ENCODE results near the gene MTOR. TPM values are rescaled to one million over a fixed set of nuclear protein-coding genes. Genes with fewer than 3 reads are reported as not detected.

MTOR gene
- total RNA-seq, 1 experiment from 2014 or later, result 48.0 TPM

- Histone ChIP-seq H3K4me3 (ENCODE audit: low read length) (no peak overlapping the region), H3K4me2 (ENCODE audit: low read length) (no peak overlapping the region), H3F3A (ENCODE audit: low read length, unreplicated experiment) (no peaks in the 10 kb centered on the region), H3K9me2 (replicated peaks; ENCODE audit: low read length) (no peaks in the 10 kb centered on the region), H3K4me1 (ENCODE audit: insufficient read depth, low read length) (no peaks in the 10 kb centered on the region), H2AFZ (ENCODE audit: low read length) (no peak overlapping the region), H3K9ac (ENCODE audit: low read length) (no peak overlapping the region), H3K27ac (ENCODE audit: low read length) (no peak overlapping the region), H3K9me3 (ENCODE audit: low read length) (no peaks in the 10 kb centered on the region), H3K27me3 (ENCODE audit: low read length) (no peaks in the 10 kb centered on the region), H4K20me1 (ENCODE audit: low read length) (no peaks in the 10 kb centered on the region), H3K79me2 (ENCODE audit: low read length) (no peaks in the 10 kb centered on the region), H3K36me3 (ENCODE audit: low read depth, low read length) (peaks cover 26% of the 10 kb centered on the region; the same call in 1 of the 2 replicates)
- ChIA-PET CTCF (no interaction called here), POLR2A (ENCODE audit: unreplicated experiment) (no interaction called here)
- intact Hi-C loops (cut with micrococcal nuclease), result loop anchor here (10.0 kb wide), 1 partner anchor 153 kb away; no protein-coding TSS in a partner anchor
- DNase-seq (no peak), ATAC-seq (no peak)
- TF ChIP-seq CTCF (conservative IDR thresholded peaks at IDR 0.05; ENCODE audit: low read depth, low read length) (no peak), EZH2 (IDR thresholded peaks at IDR 0.05; ENCODE audit: low read length, unreplicated experiment) (no peak), EZH2phosphoT487 (IDR thresholded peaks at IDR 0.05; ENCODE audit: borderline replicate concordance, low read length) (no peak)
- no TSS peak for BruUV-seq (replicated peaks)
Measured at GRCh38 chr1:11187494-11187893, 74.9 kb downstream of the MTOR start.

DNA sequence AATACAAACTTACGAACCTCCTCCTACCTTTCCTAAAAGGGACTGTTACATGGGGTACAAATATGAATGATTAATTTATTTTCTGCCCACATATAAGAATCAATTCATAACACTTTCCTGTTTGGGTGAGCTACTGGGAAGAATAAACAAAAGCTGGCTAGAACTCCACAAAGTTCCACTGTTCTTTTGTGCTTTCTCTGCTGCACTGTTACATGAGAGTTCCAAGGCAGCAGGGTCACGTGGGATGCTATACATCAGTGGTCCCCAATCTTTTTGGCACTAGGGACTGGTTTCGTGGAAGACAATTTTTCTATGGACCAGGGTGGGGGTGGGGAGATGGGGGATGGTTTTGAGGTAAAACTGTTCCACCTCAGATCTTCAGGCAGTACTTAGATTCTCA is 75.4 kb downstream of the MTOR start:
- Histone ChIP-seq H3K4me2 (ENCODE audit: low read length) (no peak overlapping the region), H3K36me3 (ENCODE audit: low read depth, low read length) (peaks cover 29% of the 10 kb centered on the region; the same call in 1 of the 2 replicates), H3K27me3 (ENCODE audit: low read length) (no peaks in the 10 kb centered on the region), H3F3A (ENCODE audit: low read length, unreplicated experiment) (no peaks in the 10 kb centered on the region), H3K9me3 (ENCODE audit: low read length) (no peaks in the 10 kb centered on the region), H3K27ac (ENCODE audit: low read length) (no peak overlapping the region), H2AFZ (ENCODE audit: low read length) (no peak overlapping the region), H3K9ac (ENCODE audit: low read length) (no peak overlapping the region), H3K79me2 (ENCODE audit: low read length) (no peaks in the 10 kb centered on the region), H3K9me2 (replicated peaks; ENCODE audit: low read length) (no peaks in the 10 kb centered on the region), H3K4me1 (ENCODE audit: insufficient read depth, low read length) (no peaks in the 10 kb centered on the region), H3K4me3 (ENCODE audit: low read length) (no peak overlapping the region), H4K20me1 (ENCODE audit: low read length) (no peaks in the 10 kb centered on the region)
- no peak for ATAC-seq
- no peak for DNase-seq
- no TSS peak for BruUV-seq (replicated peaks)
- ChIA-PET POLR2A (ENCODE audit: unreplicated experiment) (no interaction called here), CTCF (no interaction called here)
- TF ChIP-seq CTCF (conservative IDR thresholded peaks at IDR 0.05; ENCODE audit: low read depth, low read length) (no peak), EZH2 (IDR thresholded peaks at IDR 0.05; ENCODE audit: low read length, unreplicated experiment) (no peak), EZH2phosphoT487 (IDR thresholded peaks at IDR 0.05; ENCODE audit: borderline replicate concordance, low read length) (no peak)
- intact Hi-C loops (cut with micrococcal nuclease), result loop anchor here (10.0 kb wide), 1 partner anchor 152 kb away; no protein-coding TSS in a partner anchor

DNA sequence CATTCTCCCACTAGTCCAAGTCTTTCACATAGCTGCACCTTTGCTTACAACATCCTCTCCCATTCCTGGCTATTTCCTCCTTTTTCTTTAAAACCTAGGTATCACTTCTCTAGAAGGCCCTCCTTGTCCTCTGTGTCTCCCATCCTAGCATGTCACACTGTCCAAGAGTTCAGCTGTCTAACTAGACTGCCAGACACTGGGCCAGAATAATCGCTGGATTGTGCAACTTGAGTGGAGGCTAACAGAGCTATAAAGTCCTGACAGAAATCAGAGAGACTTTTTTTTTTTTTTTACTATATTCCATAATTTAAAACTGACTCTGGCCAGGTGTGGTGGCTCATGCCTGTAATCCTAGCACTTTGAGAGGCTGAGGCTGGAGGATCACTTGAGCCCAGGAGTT is 77.4 kb downstream of the MTOR start:
- CTCF ChIA-PET, result no interaction called here

More for the DNA sequence above, 77.4 kb downstream of the MTOR start:
- H3K4me3 ChIP-seq (ENCODE audit: low read length), result no peak overlapping the region
- H3K9me2 ChIP-seq (replicated peaks; ENCODE audit: low read length), result no peaks in the 10 kb centered on the region
- no peak overlapping the region for H2AFZ ChIP-seq (ENCODE audit: low read length)
- no peaks in the 10 kb centered on the region for H3F3A ChIP-seq (ENCODE audit: low read length, unreplicated experiment)
- no peaks in the 10 kb centered on the region for H4K20me1 ChIP-seq (ENCODE audit: low read length)
- intact Hi-C loops (cut with micrococcal nuclease), result loop anchor here (10.0 kb wide), 1 partner anchor 150 kb away; no protein-coding TSS in a partner anchor
- TF ChIP-seq CTCF (conservative IDR thresholded peaks at IDR 0.05; ENCODE audit: low read depth, low read length) (no peak), EZH2phosphoT487 (IDR thresholded peaks at IDR 0.05; ENCODE audit: borderline replicate concordance, low read length) (no peak), EZH2 (IDR thresholded peaks at IDR 0.05; ENCODE audit: low read length, unreplicated experiment) (no peak)
- no peak overlapping the region for H3K9ac ChIP-seq (ENCODE audit: low read length)
- no peaks in the 10 kb centered on the region for H3K9me3 ChIP-seq (ENCODE audit: low read length)
- DNase-seq, result no peak
- BruUV-seq (replicated peaks), result no TSS peak
- peaks cover 15% of the 10 kb centered on the region; the same call in 1 of the 2 replicates for H3K36me3 ChIP-seq (ENCODE audit: low read depth, low read length)
- no peak overlapping the region for H3K4me2 ChIP-seq (ENCODE audit: low read length)
- H3K79me2 ChIP-seq (ENCODE audit: low read length), result no peaks in the 10 kb centered on the region
- POLR2A ChIA-PET (ENCODE audit: unreplicated experiment), result no interaction called here
- H3K4me1 ChIP-seq (ENCODE audit: insufficient read depth, low read length), result peaks cover 11% of the 10 kb centered on the region
- no peak for ATAC-seq
- H3K27ac ChIP-seq (ENCODE audit: low read length), result no peak overlapping the region
- H3K27me3 ChIP-seq (ENCODE audit: low read length), result no peaks in the 10 kb centered on the region
